GM23248 (cell line): ENCODE results near the gene DSC3.

Experiments
- EZH2 ChIP-seq: fragments of 200-600 bp; sonication (generic); IDR thresholded peaks from 2 replicates; pipeline ENCODE4 v1.6.1; 2018; ENCODE audit warnings: antibody characterized with exemption, mild to moderate bottlenecking; ENCODE audit not compliant: insufficient read depth, poor library complexity, severe bottlenecking
- EZH2phosphoT487 ChIP-seq: fragments of 200-600 bp; sonication (generic); IDR thresholded peaks from 2 replicates; pipeline ENCODE4 v1.6.1; 2018; ENCODE audit warnings: antibody characterized with exemption, moderate library complexity, mild to moderate bottlenecking, low read depth; ENCODE audit not compliant: insufficient read depth

GRCh38 chr18:30944773-30945417 lies 97.6 kb downstream of the DSC3 start:
- TF ChIP-seq EZH2 (no peak), EZH2phosphoT487 (no peak)
